Mucosa of descending colon (tissue), 3 donors: ENCODE measurements around the gene EFEMP2. TPM values are rescaled to one million over a fixed set of nuclear protein-coding genes. Genes with fewer than 3 reads are reported as not detected.
"Not testable (repeated sequence)": the region's sequence is repeated elsewhere in the genome, so short reads cannot be mapped to it uniquely, and the experiment has no call there.

ENCODE experiments used
- ATAC-seq: fragments of 200-7000 bp; cut with Tn5 transposase; one replicate; pipeline ENCODE4 v1.9.1; 2020; ENCODE audit warnings: mild to moderate bottlenecking, moderate library complexity
- DNase-seq, 3 donors: peaks; one replicate each; pipeline ENCODE4 v3.0.0-alpha.2; 2020
- H3K36me3 ChIP-seq: fragments of 200-600 bp; one replicate; pipeline ENCODE4 v1.8.0; 2021; ENCODE audit warnings: low read depth, mild to moderate bottlenecking
- H3K4me1 ChIP-seq: fragments of 200-600 bp; one replicate; pipeline ENCODE4 v1.8.0; 2021; ENCODE audit warnings: low read depth, mild to moderate bottlenecking
- H3K4me3 ChIP-seq: fragments of 200-600 bp; one replicate; pipeline ENCODE4 v1.8.0; 2021; ENCODE audit warnings: mild to moderate bottlenecking
- H3K9me3 ChIP-seq: fragments of 200-600 bp; one replicate; pipeline ENCODE4 v1.8.0; 2021; ENCODE audit warnings: mild to moderate bottlenecking
- CTCF ChIP-seq: fragments of 200-600 bp; IDR thresholded peaks from one replicate; pipeline ENCODE4 v1.8.0; 2022; ENCODE audit warnings: antibody characterized with exemption, mild to moderate bottlenecking
- intact Hi-C, 2 donors: fragments of 100-400 bp; cut with DNase I in 1 of 2; cut with micrococcal nuclease in 1 of 2; formaldehyde crosslinking; loops; one replicate each; pipeline versions ENCODE4 v1.11.0 to v1.11.1; 2022; cut with DNase I, micrococcal nuclease
- total RNA-seq, 3 donors: library from RNA; stranded (reverse); fragmentation: NEBNext Ultra II Directional in 2 of 3; extraction: Animal tissue kit (Norgen Biotek cat#: 25700) in 2 of 3; gene quantifications; one replicate each; pipeline versions ENCODE4 v1.2.1 to v1.2.4, GENCODE V29; 2021 to 2023
- donor health status: DM: no; HTN: no; CAD: no; lungs with moderate emphysema.
- donor health status: DM: no; HTN: no; CAD: no.
- donor health status: DM: no; HTN: yes; CAD: no.

The EFEMP2 gene
- total RNA-seq, 3 donors from 2014 or later, result 11.7 to 67.0 (median 15.3) TPM

- ATAC-seq (peak; percentile 43), DNase-seq (no peak)
- H3K36me3 ChIP-seq, result no peaks in the 10 kb centered on the region
- H3K4me1 ChIP-seq, result peaks cover 4% of the 10 kb centered on the region
- no peaks in the 10 kb centered on the region for H3K9me3 ChIP-seq
- TF ChIP-seq CTCF, result no peak
- no peak overlapping the region for H3K4me3 ChIP-seq
- intact Hi-C loops, result no loop called here
These were observed 30.5 kb downstream of the EFEMP2 start for GRCh38 chr11:65842144-65842543.

GRCh38 chr11:65834202-65834601 lies 38.4 kb downstream of the EFEMP2 start:
- H3K9me3 ChIP-seq, result no peaks in the 10 kb centered on the region
- ATAC-seq, result peak; percentile 4
- no peak overlapping the region for H3K4me3 ChIP-seq
- no peak for TF ChIP-seq CTCF
- H3K36me3 ChIP-seq, result no peaks in the 10 kb centered on the region
- intact Hi-C loops, result no loop called here
- H3K4me1 ChIP-seq, result no peaks in the 10 kb centered on the region
- no peak for DNase-seq

GRCh38 chr11:65833297-65834030 lies 39.1 kb downstream of the EFEMP2 start, which contains the start of gene SNX32:
Gene SNX32 (plus strand): TSS chr11:65833963. CDS start chr11:65834066, 103 bp downstream.
- DNase-seq (peak; percentile 96 to 98 (median 97)), ATAC-seq (peak; percentile 100)
- TF ChIP-seq CTCF, result no peak

GRCh38 chr11:65832231-65832630 lies 40.4 kb downstream of the EFEMP2 start:
- intact Hi-C loops, result not testable (repeated sequence)

More at GRCh38 chr11:65833297-65834030, 39.1 kb downstream of the EFEMP2 start, which contains the start of gene SNX32:
- Histone ChIP-seq H3K4me1 (no peaks in the 10 kb centered on the region), H3K4me3 (peak within 1 kb of the TSS; percentile 12), H3K9me3 (no peaks in the 10 kb centered on the region), H3K36me3 (no peaks in the 10 kb centered on the region)
- intact Hi-C loops, result no loop called here

GRCh38 chr11:65829459-65829858 lies 43.1 kb downstream of the EFEMP2 start:
- Histone ChIP-seq H3K9me3 (no peaks in the 10 kb centered on the region), H3K4me3 (no peak overlapping the region), H3K4me1 (peaks cover 8% of the 10 kb centered on the region), H3K36me3 (no peaks in the 10 kb centered on the region)
- intact Hi-C loops, result no loop called here
- no peak for TF ChIP-seq CTCF
- no peak for DNase-seq
- ATAC-seq, result no peak

More at GRCh38 chr11:65832231-65832630, 40.4 kb downstream of the EFEMP2 start:
- H3K4me1 ChIP-seq, DNase-seq, H3K9me3 ChIP-seq, H3K36me3 ChIP-seq, ATAC-seq, H3K4me3 ChIP-seq: not testable (repeated sequence)

- H3K4me1 ChIP-seq, result peaks cover 21% of the 10 kb centered on the region
- H3K9me3 ChIP-seq, result no peaks in the 10 kb centered on the region
- DNase-seq, result no peak
- H3K36me3 ChIP-seq, result no peaks in the 10 kb centered on the region
- ATAC-seq, result peak; percentile 33
- H3K4me3 ChIP-seq, result no peak overlapping the region
- TF ChIP-seq CTCF, result no peak
- intact Hi-C loops, result no loop called here
These were observed 45.4 kb downstream of the EFEMP2 start for GRCh38 chr11:65826984-65827735.
